HG02981 (cell line): ENCODE results near the gene HOXD9.

Experiments used
- ATAC-seq: cut with Tn5 transposase; IDR thresholded peaks from one replicate; pipeline ENCODE4 v1.9.1; 2021; ENCODE audit warnings: mild to moderate bottlenecking, moderate library complexity; ENCODE audit not compliant: unreplicated experiment

The HOXD9 gene

GRCh38 chr2:176164611-176165369 is 42.3 kb downstream of the HOXD9 start:
- no peak for ATAC-seq

- ATAC-seq = no peak
These were observed 43.0 kb downstream of the HOXD9 start for GRCh38 chr2:176165370-176166050.

GRCh38 chr2:176166272-176166671 is 43.8 kb downstream of the HOXD9 start:
- no peak for ATAC-seq

GRCh38 chr2:176167398-176167797 is 44.9 kb downstream of the HOXD9 start:
- no peak for ATAC-seq

- ATAC-seq = no peak
These were observed 46.7 kb downstream of the HOXD9 start for GRCh38 chr2:176169181-176169580.

GRCh38 chr2:176169711-176170110 is 47.2 kb downstream of the HOXD9 start:
- ATAC-seq = no peak

GRCh38 chr2:176170602-176171305 is 48.2 kb downstream of the HOXD9 start:
- ATAC-seq = no peak

- ATAC-seq = no peak
These were observed 49.0 kb downstream of the HOXD9 start for GRCh38 chr2:176171351-176172006.

GRCh38 chr2:176172007-176172894 is 49.7 kb downstream of the HOXD9 start:
- ATAC-seq = no peak

- ATAC-seq = no peak
These were observed 50.5 kb downstream of the HOXD9 start for GRCh38 chr2:176172895-176173566.

GRCh38 chr2:176173567-176174381 is 51.3 kb downstream of the HOXD9 start:
- no peak for ATAC-seq

- no peak for ATAC-seq
These were observed 51.9 kb downstream of the HOXD9 start for GRCh38 chr2:176174382-176174823.
